Left ventricle myocardium inferior (tissue), 1 donor: ENCODE measurements around the gene MGLL. TPM values are rescaled to one million over a fixed set of nuclear protein-coding genes. Genes with fewer than 3 reads are reported as not detected.

ENCODE experiments used
- DNase-seq: peaks from one replicate; pipeline ENCODE4 v3.0.0-alpha.2; 2020
- H3K27ac ChIP-seq: fragments of 200-600 bp; replicated peaks from 2 replicates; pipeline ENCODE4 v1.8.0; 2021
- H3K27me3 ChIP-seq: fragments of 200-600 bp; 2 replicates; pipeline ENCODE4 v1.8.0; 2021; ENCODE audit warnings: low read depth
- H3K36me3 ChIP-seq: fragments of 200-600 bp; 2 replicates; pipeline ENCODE4 v1.8.0; 2021
- H3K4me1 ChIP-seq: fragments of 200-600 bp; 2 replicates; pipeline ENCODE4 v1.8.0; 2021
- H3K4me3 ChIP-seq: fragments of 200-600 bp; 2 replicates; pipeline ENCODE4 v1.8.0; 2021; ENCODE audit warnings: mild to moderate bottlenecking, moderate library complexity
- H3K9me3 ChIP-seq: fragments of 200-600 bp; replicated peaks from 2 replicates; pipeline ENCODE4 v1.8.0; 2021
- intact Hi-C: fragments of 100-400 bp; cut with micrococcal nuclease; formaldehyde crosslinking; loops from one replicate; pipeline ENCODE4 v1.11.0; 2022
- total RNA-seq: library from RNA; stranded (reverse); fragmentation: NEBNext Ultra II Directional; extraction: Animal tissue kit (Norgen Biotek cat#: 25700); gene quantifications from one replicate; pipeline ENCODE4 v1.2.1, GENCODE V29; 2021
- TF ChIP-seq, protein P1 (sequence below): fragments of 200-600 bp; IDR thresholded peaks from 2 replicates; pipeline ENCODE4 v1.8.0; 2021; ENCODE audit warnings: antibody characterized with exemption, mild to moderate bottlenecking, borderline replicate concordance
- donor health status: DM: no; HTN: yes; CAD: no; lungs with severe emphysema.

MGLL gene
- total RNA-seq, 1 donor from 2014 or later = 67.0 TPM

DNA sequence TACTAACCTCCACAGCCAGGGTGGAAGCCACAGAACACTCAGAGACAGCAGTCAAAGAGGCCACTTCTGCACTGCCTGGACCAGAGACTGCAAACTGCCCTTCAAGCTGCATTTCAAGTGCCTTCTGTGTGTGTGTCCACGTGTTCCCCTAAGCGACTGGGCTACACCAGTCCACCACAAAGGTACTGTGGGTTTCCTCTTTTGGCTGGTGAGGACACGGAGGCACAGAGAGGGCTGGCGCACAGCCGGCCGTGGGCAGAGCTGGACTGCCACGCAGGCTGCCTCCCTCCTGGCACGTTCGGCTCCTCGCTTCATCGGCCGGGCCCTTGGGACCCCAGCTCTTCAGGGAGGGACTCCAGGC is 60.9 kb downstream of the MGLL start:
- TF ChIP-seq, protein P1, sequence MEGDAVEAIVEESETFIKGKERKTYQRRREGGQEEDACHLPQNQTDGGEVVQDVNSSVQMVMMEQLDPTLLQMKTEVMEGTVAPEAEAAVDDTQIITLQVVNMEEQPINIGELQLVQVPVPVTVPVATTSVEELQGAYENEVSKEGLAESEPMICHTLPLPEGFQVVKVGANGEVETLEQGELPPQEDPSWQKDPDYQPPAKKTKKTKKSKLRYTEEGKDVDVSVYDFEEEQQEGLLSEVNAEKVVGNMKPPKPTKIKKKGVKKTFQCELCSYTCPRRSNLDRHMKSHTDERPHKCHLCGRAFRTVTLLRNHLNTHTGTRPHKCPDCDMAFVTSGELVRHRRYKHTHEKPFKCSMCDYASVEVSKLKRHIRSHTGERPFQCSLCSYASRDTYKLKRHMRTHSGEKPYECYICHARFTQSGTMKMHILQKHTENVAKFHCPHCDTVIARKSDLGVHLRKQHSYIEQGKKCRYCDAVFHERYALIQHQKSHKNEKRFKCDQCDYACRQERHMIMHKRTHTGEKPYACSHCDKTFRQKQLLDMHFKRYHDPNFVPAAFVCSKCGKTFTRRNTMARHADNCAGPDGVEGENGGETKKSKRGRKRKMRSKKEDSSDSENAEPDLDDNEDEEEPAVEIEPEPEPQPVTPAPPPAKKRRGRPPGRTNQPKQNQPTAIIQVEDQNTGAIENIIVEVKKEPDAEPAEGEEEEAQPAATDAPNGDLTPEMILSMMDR = peak; percentile 30
- no peaks in the 10 kb centered on the region for H3K27me3 ChIP-seq
- H3K4me1 ChIP-seq = peaks cover 95% of the 10 kb centered on the region
- DNase-seq = no peak
- H3K9me3 ChIP-seq = no peaks in the 10 kb centered on the region
- peak overlapping the region; percentile 79 for H3K27ac ChIP-seq
- intact Hi-C loops = no loop called here
- peak overlapping the region; percentile 24 for H3K4me3 ChIP-seq
- peaks cover 3% of the 10 kb centered on the region for H3K36me3 ChIP-seq

DNA sequence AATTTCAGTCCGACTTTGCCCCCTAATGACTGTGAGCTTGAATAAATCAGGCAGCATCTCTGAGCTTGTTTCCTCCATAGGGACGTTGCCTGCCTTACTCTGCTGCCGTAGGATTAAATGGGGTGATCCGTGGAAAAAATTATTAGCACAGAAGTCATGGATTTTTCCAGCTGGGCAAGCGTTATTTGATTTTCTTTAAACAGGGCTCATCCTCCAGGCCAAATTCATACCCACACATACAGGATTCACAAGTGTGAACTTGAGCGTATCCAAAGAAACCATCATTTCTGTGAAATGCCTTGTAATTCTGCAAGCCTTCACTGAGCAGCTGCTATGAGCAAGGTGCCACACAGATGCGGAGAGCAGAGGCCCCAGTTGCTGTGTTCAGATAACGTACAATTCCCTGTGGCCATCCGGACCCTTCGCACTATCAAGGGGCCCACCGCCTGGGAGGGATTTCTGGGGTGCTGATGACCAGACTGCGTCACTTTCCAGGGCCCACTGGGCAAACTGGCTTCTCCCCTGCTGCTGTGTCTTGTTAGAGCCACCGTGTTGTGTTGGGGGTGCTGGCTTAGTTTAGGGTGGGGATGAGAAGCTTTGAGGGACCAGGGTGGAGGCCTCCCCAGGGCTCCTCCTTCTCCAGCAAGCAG is 61.4 kb downstream of the MGLL start:
- peaks cover 3% of the 10 kb centered on the region for H3K36me3 ChIP-seq
- TF ChIP-seq, protein P1 = no peak
- intact Hi-C loops = no loop called here
- H3K27ac ChIP-seq = peak overlapping the region; percentile 79
- H3K9me3 ChIP-seq = no peaks in the 10 kb centered on the region
- no peaks in the 10 kb centered on the region for H3K27me3 ChIP-seq
- H3K4me3 ChIP-seq = no peak overlapping the region
- peaks cover 94% of the 10 kb centered on the region for H3K4me1 ChIP-seq
- DNase-seq = no peak

DNA sequence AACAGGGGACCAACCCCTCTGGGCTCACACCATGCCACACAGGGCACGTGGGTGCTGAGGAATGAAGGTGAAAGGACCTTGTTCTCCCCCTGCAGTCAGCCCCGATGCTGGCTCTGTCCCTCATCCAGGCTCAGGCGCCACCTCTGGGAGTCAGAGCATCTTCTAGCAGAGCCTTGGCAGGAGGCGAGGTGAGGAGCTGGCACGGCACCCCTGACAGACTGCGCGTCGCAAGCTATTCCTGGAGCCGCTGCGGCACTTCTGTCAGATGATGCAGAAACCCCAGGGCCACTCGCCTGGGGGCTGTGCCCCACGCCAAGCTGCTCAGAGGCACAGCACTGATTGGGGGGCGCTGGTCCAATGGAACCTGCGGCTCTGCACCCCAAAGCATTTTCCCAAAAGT is 62.0 kb downstream of the MGLL start:
- intact Hi-C loops = no loop called here
- Histone ChIP-seq H3K9me3 (no peaks in the 10 kb centered on the region), H3K4me3 (no peak overlapping the region), H3K4me1 (peaks cover 94% of the 10 kb centered on the region), H3K27ac (peak overlapping the region; percentile 79), H3K27me3 (no peaks in the 10 kb centered on the region), H3K36me3 (peaks cover 3% of the 10 kb centered on the region)
- DNase-seq = peak; percentile 63
- TF ChIP-seq, protein P1 = no peak

DNA sequence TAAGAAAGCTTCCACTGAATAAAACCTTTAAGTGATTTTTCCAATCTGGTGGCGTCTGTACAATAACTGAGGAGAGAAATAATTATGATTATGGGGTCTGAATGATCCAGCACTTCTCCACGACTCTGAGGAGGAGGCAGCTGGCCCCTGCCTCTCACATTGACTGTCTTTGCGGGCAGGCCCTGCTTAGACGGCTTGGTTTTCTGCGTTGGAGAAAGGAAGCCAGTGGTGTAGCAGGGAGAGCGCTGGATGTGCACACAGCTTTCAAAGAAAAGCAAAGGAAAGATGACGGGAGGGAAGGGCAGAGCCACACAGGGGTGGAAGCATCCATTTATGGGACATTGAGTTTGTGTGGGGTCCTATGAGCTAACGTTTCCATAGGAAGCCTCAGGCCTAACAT is 62.5 kb downstream of the MGLL start:
- DNase-seq = no peak
- H3K27ac ChIP-seq = peak overlapping the region; percentile 79
- TF ChIP-seq, protein P1 = no peak
- H3K27me3 ChIP-seq = no peaks in the 10 kb centered on the region
- H3K36me3 ChIP-seq = peaks cover 3% of the 10 kb centered on the region
- no peaks in the 10 kb centered on the region for H3K9me3 ChIP-seq
- no peak overlapping the region for H3K4me3 ChIP-seq
- peaks cover 91% of the 10 kb centered on the region for H3K4me1 ChIP-seq
- intact Hi-C loops = no loop called here

DNA sequence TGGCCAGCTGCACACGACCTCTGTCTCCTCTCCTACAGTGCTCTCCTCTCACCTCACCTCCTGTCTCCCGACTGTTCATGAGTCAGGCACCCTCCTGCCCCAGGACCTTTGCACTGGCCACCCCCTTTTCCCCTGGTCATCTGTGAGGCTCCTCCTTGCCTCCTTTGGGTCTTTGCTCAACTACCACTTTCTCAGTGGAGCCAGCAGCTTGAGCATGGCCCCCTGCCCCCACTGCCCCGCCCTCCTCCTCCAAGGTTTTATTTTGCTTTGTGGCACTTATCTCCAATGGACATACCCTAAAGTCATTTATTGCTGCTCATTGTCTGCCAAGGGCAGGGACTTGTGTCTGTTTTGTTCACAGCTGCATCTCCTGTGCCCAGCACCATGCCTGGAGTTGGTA is 64.3 kb downstream of the MGLL start:
- TF ChIP-seq, protein P1 = no peak
- no peak overlapping the region for H3K4me3 ChIP-seq
- no peak for DNase-seq
- H3K27ac ChIP-seq = peak overlapping the region; percentile 16
- peaks cover 91% of the 10 kb centered on the region for H3K4me1 ChIP-seq
- no peaks in the 10 kb centered on the region for H3K9me3 ChIP-seq
- intact Hi-C loops = no loop called here
- H3K36me3 ChIP-seq = peaks cover 3% of the 10 kb centered on the region
- H3K27me3 ChIP-seq = no peaks in the 10 kb centered on the region
